KOPT-K1 (cell line): ENCODE results near the gene TMEM179.
"Not testable (repeated sequence)": the region's sequence is repeated elsewhere in the genome, so short reads cannot be mapped to it uniquely, and the experiment has no call there.

Source experiments
- H3K27ac ChIP-seq: fragments of 200-600 bp; sonication (generic); 2 replicates; pipeline ENCODE4 v1.5.1; 2016; ENCODE audit warnings: antibody characterized with exemption, mild to moderate bottlenecking, low read depth, low read length; ENCODE audit not compliant: poor library complexity, severe bottlenecking
- H3K36me3 ChIP-seq: fragments of 200-600 bp; sonication (generic); 2 replicates; pipeline ENCODE4 v1.5.1; 2017; ENCODE audit warnings: antibody characterized with exemption, mild to moderate bottlenecking, low read length, moderate library complexity; ENCODE audit not compliant: insufficient read depth
- H3K9me3 ChIP-seq: fragments of 200-600 bp; sonication (generic); 2 replicates; pipeline ENCODE4 v1.5.1; 2017; ENCODE audit warnings: antibody characterized with exemption, low read length, mild to moderate bottlenecking; ENCODE audit not compliant: insufficient read depth, poor library complexity, severe bottlenecking

TMEM179 gene

DNA sequence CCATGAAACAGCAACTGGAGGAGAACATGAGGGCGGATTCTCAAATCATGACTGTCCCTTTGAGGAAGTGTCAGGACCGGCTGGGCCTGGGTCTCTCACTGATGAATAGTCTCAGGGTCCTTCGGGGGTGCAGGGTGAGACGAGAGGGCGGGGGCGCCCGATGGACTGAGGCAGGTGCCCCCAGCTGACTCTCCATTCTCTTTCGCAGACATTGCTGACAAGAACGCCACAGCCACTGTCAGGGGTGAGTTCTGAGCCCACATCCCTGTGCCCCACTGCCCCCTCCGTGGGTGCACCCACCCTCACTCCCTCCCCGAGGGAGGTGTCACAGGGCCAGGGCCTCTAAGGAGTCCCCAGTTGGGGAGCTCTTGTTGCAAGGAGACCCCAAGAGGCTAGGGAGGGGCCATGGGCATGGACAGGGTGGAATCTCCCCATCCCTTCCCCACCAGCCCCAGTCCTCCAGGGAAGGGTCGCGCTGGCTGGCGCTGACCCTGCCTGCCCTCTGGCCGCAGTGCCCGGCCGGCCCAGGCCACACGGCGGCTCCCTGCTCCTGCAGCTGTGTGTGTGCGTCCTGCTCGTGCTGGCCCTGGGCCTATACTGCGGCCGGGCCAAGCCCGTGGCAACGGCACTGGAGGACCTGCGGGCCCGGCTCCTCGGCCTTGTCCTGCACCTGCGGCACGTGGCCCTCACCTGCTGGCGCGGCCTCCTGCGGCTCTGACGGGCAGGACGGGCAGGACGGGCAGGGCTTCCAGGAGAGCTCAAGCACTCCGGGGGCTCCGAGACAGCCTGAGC, 16.3 kb downstream of the TMEM179 start:
- Histone ChIP-seq H3K27ac (no peak overlapping the region), H3K9me3 (no peaks in the 10 kb centered on the region), H3K36me3 (no peaks in the 10 kb centered on the region)

DNA sequence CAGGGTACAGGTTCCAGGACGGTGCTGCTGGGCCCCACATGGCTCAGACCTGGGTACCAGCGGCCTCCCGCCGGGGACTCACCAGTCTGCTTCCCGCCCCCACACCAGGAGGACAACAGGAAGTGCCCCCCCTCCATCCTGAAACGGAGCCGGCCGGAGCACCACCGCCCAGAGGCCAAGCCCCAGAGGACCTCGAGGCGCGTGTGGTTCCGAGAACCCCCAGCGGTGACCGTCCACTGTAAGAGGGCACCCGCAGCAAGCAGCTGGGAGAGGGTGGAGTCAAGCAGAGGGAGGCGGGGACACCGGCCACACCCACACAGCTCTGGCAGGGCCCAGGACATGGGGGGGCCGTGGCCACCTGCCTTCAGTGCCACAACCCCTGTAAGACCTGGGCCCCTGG, 16.9 kb downstream of the TMEM179 start:
- no peaks in the 10 kb centered on the region for H3K9me3 ChIP-seq
- H3K27ac ChIP-seq: no peak overlapping the region

DNA sequence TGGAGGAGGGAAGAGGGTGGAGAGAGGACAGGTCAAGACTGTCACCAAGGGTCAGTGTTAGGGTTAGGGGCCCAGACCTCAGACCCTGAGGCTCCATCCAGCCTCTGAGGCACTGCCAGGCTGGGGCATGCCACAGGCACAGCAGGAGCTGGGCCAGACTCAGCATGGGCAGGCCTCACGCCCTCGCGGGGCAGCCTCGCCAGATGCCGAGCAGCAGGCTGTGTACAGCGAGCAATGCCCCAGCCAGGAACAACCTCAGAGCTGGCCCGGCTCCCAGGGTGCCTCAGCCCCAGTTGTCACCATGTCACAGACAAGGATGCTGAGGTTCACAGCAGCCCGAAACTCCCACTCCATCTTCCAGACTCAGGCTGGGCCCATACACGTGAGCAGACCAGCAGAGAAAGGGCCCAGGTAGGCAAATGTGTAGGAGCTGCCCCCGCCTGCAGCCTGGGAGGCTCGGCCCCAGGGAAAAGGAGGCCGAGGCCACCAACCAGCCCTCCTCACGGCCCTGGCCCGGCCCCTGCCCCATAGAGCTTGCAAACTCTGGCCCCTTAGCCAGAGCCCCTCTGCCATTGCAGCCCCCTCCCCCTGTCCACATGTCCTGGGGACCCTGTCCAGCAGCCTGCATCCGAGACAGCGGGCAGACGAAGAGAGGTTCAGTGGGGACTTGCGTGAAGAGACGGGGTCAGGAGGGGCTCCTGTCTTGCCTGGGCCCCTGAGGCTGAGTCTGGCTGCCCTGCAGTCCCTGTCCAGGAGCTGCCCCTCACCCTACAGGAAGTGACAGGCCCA, 17.5 kb downstream of the TMEM179 start:
- Histone ChIP-seq H3K9me3 (no peaks in the 10 kb centered on the region), H3K36me3 (no peaks in the 10 kb centered on the region), H3K27ac (no peak overlapping the region)

More for the DNA sequence above, 16.9 kb downstream of the TMEM179 start:
- H3K36me3 ChIP-seq: no peaks in the 10 kb centered on the region

DNA sequence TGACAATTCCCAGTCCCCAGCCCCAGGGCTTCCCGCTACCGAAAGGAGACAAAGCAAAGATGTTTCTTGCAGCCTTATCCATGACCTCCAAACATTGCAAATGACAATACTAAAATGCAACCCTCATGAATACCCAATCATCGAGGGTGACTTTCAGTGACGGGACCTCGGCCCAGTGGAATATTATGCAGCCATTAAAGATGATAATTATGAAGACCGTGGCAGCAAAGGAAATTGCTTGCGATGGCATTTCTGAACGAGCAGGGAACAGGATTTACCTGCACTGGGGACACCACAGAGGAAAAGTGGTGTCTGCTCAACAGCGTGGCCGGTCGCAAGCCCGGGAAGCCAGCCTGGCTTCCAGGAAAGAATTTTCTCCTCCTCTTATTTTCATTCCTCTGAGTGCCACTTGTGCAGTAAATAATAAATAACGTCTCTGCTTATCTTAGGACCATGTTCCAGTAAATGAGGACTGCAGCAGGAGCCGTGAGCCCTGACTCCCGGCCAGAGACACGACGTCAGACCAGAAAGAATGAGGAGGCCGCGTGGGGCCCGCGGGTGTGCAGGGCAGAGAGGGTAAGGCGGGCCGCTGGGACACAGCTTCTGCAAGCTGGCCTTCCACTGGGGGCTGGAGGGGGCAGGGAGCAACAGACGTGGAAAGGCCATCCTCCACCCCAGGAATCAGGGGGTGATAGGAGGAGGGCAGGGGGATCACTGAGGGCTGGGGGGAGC, 18.4 kb downstream of the TMEM179 start:
- Histone ChIP-seq H3K9me3 (no peaks in the 10 kb centered on the region), H3K36me3 (no peaks in the 10 kb centered on the region)

DNA sequence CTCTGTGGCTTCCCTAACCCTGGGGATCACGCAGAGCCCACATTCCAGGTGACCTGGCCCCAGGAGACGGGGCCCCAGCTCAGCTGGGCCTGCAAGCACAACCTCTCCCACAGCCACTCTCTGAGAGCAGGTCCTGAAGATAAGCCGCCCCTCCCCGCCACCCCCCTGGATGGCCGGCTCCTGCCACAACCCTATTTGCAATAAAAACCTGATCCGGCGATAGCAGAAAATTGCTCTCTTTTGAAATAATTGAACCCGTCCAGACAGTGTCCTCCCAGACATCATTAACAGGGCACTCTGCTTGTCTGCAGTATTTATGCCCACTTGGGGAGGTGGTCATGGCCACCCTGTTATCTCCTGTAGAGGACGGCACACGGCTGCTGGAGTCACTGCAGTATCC, 20.0 kb downstream of the TMEM179 start:
- H3K36me3 ChIP-seq: no peaks in the 10 kb centered on the region

More for the DNA sequence above, 18.4 kb downstream of the TMEM179 start:
- H3K27ac ChIP-seq: no peak overlapping the region

DNA sequence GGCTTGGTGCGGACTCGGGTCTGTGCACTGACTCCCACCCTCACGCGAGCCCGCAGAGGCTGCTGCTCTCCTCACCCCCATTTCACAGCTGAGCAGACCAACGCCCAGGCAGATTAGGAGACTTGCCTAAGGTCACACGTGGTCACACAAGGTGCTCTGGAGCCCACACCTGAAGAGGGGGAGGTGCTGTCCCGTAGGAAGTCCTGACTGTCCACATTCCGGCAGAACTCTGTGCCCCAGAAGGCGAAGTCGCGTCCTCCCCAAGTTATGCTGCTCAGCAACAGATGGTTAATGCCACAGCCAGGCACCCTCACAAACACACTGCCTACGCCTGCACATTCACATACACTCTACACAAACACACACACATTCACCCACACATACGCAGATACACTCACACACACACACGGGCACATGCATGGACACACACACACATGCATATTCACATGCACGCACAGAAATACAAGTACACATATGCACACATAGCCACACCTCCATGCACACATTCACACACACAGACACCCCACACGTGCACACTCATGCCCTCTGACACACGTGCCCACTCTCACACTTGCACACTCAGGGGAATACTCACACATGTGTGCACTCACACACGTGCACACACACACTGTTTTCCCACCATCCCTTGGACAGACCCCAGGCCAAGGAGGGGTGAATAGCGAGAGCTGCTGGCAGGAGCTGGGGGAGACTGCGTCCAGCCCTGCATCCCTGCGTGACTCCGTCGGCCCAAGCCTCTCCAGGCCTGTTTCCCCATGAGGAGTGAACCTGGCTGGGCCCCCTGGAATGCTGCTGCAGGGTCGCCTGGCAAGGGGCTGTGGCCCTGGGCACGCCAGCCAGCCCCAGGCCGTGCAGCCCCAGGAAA, 20.9 kb downstream of the TMEM179 start:
- H3K36me3 ChIP-seq: no peaks in the 10 kb centered on the region
- H3K27ac ChIP-seq: no peak overlapping the region
- no peaks in the 10 kb centered on the region for H3K9me3 ChIP-seq

More for the DNA sequence above, 20.0 kb downstream of the TMEM179 start:
- Histone ChIP-seq H3K27ac (no peak overlapping the region), H3K9me3 (no peaks in the 10 kb centered on the region)

DNA sequence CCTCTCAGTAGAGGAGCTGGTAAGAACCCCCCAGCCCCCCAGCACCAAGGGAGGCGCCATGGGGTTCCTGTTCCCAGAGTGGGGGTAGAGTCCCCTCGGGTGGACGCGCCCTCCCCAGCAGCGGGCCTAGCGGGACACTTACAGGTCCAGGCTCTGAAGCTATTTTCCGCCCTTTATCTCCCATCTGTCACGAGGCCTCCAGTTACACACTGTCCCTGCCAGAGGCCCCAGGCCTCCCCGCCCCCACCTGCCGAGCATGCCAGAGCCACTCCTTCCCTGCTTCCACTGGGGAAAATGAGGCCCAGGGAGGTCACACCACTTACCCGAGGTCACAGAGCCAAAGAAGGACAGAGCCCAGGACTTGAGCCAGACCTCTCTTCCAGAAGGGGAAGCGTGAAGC, 21.9 kb downstream of the TMEM179 start:
- no peaks in the 10 kb centered on the region for H3K9me3 ChIP-seq
- no peaks in the 10 kb centered on the region for H3K36me3 ChIP-seq
- no peak overlapping the region for H3K27ac ChIP-seq

DNA sequence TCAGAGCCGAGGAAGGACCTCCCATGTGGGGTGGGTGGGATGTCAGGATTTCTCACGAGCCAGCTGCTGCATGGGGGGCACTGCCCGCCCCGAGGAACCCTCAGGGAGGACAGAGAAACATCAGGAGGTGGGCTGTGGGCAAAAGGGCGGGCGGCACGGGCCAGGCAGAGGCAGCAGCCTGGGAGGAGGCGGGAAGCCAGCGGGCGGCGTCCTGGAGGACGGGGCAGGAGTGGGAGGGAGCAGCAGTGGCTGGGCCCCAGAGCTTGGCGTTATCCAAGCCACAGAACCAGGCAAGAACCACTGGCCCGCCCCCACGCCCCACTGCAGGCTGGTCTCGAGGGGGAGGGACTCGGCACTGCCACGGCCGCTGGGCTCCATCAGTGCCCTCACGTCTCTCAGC, 22.6 kb downstream of the TMEM179 start:
- no peak overlapping the region for H3K27ac ChIP-seq
- no peaks in the 10 kb centered on the region for H3K36me3 ChIP-seq
- H3K9me3 ChIP-seq: no peaks in the 10 kb centered on the region

DNA sequence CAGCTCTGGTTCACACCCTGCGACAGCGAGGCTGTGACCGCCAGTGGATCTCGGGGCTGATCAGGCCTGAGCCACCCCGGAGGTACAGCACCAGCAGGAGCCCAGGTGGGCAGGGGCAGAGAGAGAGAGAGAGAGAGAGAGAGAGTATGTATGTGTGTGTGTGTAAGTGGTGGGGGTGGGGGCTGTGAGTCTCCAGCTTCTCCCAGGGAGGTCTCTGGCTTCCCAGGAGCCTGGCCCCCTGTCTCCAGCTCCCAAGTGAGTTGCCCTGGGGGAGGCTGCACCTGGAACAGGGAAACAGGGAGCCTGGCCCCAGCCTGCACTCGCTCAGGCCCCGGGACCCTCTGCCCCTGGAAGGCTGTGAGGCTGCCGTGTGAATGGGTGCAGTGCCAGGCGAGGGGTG, 23.1 kb downstream of the TMEM179 start:
- Histone ChIP-seq H3K9me3 (no peaks in the 10 kb centered on the region), H3K27ac (no peak overlapping the region), H3K36me3 (no peaks in the 10 kb centered on the region)

DNA sequence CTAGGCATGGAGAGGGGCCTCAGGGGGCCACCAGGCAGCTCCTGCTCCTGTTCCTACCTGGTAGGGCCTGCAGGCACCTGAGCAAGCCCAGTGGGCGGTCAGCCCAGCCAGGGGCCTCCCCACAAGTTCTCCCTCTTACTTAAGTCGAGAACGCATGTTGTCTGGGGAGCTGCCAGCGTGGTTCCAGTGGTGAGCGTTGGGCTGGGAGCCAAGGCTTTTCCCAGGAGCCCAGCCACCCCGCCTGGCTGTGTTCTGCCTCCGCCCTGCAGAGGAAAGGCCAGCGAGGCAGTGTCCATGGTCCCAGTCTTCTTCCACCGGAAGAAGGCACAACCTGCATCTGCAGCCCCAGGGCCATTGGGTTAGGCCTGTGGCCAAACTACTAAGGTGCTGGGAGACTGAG, 23.6 kb downstream of the TMEM179 start:
- H3K9me3 ChIP-seq: no peaks in the 10 kb centered on the region
- H3K27ac ChIP-seq: no peak overlapping the region
- H3K36me3 ChIP-seq: no peaks in the 10 kb centered on the region

DNA sequence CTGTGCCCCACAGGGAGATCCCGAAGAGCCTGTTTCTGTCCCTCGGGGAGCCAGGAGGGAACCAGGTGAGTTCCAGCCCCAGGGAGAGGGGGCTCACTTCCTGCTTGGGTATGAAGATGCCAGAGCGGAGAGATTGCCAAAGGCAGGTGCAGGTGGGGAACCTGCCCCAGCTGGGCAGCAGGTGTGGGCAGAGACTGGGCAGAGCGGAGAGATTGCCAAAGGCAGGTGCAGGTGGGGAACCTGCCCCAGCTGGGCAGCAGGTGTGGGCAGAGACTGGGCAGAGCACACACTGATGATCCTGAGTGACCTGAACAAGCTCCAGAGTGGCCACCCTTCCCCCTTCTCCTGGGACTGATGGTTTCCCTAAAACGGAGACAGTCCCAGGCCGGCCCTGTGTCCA, 24.6 kb downstream of the TMEM179 start:
- not testable (repeated sequence) for H3K36me3 ChIP-seq, H3K27ac ChIP-seq, H3K9me3 ChIP-seq

DNA sequence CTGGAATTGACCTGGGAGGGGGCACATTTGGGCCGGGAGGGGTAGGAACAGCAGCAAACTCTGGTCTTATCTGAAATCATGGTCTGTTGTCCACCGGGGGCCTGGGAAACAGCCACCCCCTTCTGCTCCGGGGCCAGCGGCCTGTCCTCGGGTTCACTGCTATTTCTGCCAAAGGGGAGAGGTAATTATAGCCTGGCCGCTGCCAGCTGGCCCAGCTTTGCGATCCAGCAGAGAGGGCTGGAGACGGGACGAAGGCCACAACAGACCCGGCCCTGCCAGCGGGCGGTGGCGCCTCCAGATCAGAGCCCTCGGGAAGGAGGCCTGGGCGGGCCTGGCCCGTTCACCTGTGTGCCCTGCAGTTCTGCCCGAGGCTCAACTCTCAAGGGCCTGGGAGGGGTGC, 25.1 kb downstream of the TMEM179 start, which contains the start of gene C14orf180:
Gene C14orf180, plus strand, starts transcription at position 258 of the 400 bp plus-strand sequence. CDS start 6,667 bp downstream, outside the sequence.
- Histone ChIP-seq H3K36me3 (no peaks in the 10 kb centered on the region), H3K27ac (no peak within 1 kb of the TSS), H3K9me3 (no peaks in the 10 kb centered on the region)

DNA sequence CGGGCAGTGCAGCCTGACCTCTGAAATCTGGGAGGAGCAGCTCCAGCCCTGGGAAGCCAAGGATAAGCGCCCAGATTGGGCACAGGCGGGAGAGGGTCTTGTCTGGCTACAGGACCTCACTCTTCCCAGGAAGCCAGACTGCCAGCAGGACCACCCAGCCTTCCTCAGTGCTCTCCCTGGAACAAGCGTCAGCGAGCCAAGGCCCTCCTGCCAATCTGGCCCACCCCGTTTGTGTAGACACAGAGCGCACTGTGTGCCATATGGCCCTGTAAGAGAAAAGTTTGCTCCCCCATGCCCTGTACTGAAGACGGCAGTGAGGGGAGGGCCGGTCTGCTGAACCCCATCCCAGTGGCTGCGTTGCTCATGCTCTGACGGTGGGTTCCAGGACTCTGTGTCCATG, 26.3 kb downstream of the TMEM179 start:
- no peak overlapping the region for H3K27ac ChIP-seq
- no peaks in the 10 kb centered on the region for H3K36me3 ChIP-seq
- H3K9me3 ChIP-seq: no peaks in the 10 kb centered on the region

DNA sequence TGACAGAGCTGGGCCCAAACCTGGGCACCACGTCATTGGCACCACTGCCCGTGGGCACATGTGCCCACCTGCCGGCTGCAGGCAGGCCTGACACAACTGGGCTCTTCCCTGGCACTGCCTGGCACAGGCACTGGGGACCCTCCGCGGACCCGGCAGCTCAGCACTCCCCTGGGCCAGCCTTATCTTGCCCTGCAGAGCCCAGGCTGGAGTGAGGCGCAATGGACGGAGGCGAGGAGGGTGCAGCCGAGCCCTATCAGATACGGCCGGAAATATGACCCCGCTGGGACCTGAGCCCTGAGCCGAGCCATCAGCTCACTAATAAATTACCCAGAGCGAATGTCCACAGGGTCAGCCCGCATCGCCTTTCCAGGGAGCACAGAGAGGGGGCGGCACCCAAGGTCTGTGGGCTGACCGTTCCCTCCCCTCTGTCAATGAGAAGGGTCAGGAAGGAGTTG, 26.7 kb downstream of the TMEM179 start:
- Histone ChIP-seq H3K27ac (no peak overlapping the region), H3K36me3 (no peaks in the 10 kb centered on the region), H3K9me3 (no peaks in the 10 kb centered on the region)
